Cortex of kidney (tissue), 1 donor: ENCODE results near the gene ETS1.

Experiments used
- DNase-seq: peaks from one replicate; lab custom pipeline; 2025; lab: John Stamatoyannopoulos, UW

ETS1 gene

DNA sequence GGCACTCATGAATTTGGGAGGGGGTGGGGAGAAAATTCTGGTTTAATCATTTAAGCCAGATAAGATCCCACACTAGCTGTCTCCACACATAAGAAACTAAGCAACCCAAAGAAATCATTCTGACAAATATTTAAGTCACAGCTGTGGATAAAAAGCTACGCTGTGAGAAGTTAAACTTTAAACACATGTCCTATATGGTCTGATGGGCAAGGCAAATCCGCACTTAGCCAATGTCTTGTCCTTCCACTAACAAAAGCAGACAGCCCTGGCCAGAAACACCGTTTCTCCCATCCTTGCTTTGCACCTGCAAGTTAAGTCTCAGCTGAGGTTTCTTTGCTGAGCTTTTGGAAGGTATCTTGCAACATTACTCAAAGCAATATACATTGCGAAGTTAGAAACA is 68.0 kb downstream of the ETS1 start:
- no peak for DNase-seq

GRCh38 chr11:128518493-128519207 is 68.7 kb downstream of the ETS1 start:
- DNase-seq = no peak

DNA sequence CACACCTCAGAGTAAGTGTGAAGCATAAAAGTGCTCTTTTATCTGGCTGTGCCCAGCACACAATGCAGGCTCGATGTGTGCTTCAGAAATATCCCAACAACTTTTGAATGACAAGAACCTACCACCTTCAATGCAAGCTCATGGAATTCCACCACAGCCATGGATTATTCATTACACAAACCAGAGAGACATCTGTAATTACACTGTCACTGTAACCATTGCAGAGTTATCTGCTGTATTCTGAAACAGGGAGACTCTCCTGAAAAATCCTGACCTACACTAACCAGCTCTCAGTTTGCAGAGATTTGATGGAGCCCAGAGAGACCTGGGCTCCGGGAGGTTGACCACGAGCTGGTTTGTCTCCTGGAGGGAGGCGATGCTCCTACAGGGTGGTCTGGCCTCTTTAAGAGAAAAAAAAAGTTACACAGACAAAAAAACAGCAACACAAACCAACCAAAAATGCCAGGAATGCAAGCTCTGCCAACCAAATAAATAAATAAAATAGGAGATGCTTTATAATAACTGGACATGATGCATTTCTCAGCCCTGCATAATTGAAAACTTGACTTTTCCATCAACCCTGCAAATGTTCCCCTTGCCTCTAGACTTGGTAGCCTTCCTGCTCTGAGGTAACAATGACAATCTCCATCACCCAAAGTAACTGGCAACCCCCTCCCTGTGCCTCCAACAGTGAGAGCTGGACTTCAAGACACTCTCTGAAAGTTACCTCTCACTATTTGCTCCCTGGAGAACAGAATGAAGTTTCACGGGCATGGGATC is 69.7 kb downstream of the ETS1 start:
- no peak for DNase-seq

- no peak for DNase-seq
Measured at GRCh38 chr11:128516886-128517285, 70.5 kb downstream of the ETS1 start.

- DNase-seq = no peak
Measured at GRCh38 chr11:128515826-128516778, 71.3 kb downstream of the ETS1 start.

- no peak for DNase-seq
Measured at GRCh38 chr11:128515086-128515485, 72.3 kb downstream of the ETS1 start.

DNA sequence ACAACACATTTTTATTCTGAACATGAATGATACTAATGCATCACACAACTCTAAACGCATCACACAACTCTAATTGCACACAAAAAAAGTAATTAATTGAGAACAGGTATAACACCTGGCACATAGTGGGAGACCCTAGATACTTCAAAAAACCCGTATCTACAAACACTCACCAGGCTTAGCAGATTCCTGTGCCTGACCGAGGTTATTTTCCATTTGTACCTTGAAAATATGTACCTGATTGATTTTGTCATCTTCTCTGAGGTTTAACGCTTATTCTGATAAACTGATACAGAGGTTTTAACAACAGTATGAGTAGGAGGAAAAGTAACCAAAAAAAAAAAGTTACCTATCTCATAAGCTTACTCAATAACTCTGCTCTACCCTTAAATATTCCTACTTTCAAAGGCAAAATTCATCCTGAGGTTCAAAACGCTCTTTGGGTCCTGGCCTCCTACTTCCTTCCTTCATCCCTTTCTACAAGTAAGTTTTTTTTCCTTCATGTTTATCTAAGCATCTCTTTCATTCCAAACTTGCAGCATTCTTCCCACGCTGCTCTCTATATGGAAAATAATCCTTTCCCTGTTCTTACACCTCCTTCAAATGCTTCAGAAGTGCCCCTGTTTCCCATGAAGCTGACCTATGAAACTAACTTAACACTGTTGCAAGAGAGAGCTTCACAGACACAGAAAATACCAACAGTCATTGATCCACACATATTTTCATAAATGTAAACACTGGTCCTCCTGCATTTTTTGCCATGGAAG is 73.3 kb downstream of the ETS1 start:
- no peak for DNase-seq

GRCh38 chr11:128512474-128512996 is 74.8 kb downstream of the ETS1 start:
- DNase-seq = no peak

GRCh38 chr11:128511712-128512111 is 75.6 kb downstream of the ETS1 start:
- DNase-seq = no peak

GRCh38 chr11:128509621-128510389 is 77.6 kb downstream of the ETS1 start:
- no peak for DNase-seq

- no peak for DNase-seq
Measured at GRCh38 chr11:128508770-128509510, 78.4 kb downstream of the ETS1 start.

DNA sequence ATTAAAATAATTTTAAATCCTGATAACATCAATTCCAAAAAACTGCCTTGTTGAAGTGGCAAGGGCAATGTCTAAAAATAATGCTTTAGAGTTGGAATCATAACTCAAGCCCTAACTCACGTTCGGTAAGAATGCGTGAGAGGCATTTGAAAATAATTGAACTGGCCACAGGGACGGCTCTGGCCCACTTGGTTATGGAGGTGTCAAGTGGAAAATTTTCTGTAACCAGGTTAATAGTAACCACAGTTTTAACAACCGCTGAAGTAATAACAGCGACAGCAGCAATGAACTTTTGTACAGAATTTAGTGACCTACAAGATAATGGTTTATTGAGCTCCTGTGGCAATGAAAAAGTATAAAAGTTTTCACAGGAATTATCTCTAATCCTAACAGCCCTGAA is 79.4 kb downstream of the ETS1 start:
- no peak for DNase-seq

GRCh38 chr11:128506999-128507611 is 80.3 kb downstream of the ETS1 start:
- DNase-seq = no peak

DNA sequence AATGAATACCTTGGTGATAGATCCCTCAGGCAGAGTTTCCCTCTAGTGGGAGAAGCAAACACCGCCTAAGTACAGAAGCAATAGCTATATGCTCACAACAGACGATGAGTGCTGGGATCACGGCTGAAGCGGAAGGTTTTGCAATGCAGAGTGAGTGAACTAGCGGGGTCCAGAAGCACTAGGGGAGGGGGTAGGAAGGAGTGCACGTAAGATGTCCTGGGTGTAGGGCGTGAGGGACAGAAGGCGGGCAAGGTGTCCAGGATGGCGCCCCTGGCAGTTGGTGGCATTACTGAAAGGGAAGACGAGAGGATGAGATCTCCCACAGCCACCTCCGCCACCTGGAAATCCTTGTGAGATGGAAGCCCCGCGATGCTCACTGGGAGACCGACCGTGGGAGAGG is 81.0 kb downstream of the ETS1 start:
- no peak for DNase-seq

GRCh38 chr11:128505449-128506065 is 81.8 kb downstream of the ETS1 start:
- no peak for DNase-seq

GRCh38 chr11:128504486-128504885 is 82.9 kb downstream of the ETS1 start:
- no peak for DNase-seq

DNA sequence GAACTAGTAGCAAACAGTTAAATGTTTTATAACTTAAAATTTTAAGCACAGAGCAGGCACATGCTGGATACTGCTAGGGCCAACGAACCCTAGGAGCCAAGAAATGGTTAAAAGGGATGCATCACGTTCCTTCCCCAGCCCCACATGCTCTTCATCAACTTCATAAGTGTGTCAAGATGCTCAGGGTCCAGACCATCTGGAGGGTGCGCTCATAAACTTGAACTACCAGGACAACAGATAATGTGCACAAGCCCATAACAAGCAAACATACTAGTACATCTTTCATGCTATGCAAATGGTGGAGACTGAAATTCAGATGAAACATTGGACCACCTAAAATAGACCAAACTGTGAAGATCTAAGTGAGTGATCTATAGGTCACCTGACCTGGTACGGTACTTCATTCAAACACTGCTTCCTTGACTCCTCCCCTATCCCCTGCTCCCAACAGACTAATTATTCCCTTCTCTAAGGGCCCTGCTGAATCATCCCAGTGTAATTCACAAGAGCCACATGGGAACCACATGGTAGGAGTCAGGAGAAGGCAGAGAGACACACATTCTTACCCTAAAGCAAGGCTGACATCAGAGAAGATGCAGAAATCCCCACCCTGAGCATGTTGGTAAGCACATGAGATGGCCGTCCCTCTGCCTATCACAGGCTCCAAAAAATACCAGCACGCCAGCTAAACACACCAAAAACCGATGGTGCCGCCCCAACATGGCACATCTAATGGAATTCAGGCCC is 83.9 kb downstream of the ETS1 start:
- DNase-seq = no peak

DNA sequence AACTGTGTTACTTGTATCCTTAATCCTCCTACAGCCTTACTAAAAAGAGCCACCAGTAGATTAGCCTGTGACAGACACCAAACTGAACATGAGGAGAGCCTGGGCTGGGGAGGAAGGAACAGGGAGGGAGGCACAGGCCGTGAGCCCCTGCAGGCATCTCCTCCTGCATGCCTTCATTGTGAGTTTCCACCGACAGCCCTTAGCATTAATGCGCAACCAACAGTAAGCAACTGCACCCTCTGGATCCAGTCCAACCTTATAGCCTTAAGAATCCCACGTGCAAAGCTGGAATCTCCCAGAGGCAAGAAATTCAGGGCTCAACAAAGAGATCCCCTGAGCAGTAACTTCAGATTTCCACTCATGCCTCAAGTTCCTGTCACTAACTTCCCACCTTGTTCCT is 84.6 kb downstream of the ETS1 start:
- no peak for DNase-seq
